PC-9 (cell line): ENCODE data around the gene JCHAIN.

Experiments used
- CTCF ChIP-seq: fragments of 200-600 bp; sonication (generic); conservative IDR thresholded peaks from 2 replicates; pipeline ENCODE4 v1.6.1; 2017; ENCODE audit warnings: mixed run types, antibody characterized with exemption, mild to moderate bottlenecking, moderate library complexity
- EZH2 ChIP-seq: fragments of 200-600 bp; sonication (generic); IDR thresholded peaks from 2 replicates; pipeline ENCODE4 v1.8.0; 2017; ENCODE audit warnings: antibody characterized with exemption, low read depth

DNA sequence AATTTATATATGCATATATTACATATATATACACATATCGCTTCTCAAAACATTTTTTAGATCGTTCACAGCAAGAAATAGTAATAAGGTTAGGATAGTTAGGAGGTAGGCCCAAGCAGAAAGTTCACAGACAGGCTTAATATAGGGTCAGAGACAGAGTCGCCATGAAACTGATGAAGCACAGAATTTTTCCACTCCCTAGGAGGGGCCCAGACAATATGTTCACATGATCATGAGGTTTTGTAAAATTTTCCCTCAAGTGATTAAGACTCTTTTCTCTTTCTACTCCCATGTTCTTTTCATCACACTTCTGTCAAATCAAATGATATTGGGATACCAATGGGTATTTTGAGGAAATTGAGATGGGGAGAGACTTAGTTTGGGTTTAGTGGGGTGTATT lies 43.0 kb downstream of the JCHAIN start:
- TF ChIP-seq CTCF (no peak), EZH2 (no peak)
